GM12801 (cell line): ENCODE results near the gene MEAK7.

ENCODE experiments used
- TF ChIP-seq, protein P1 (sequence below): IDR thresholded peaks from one replicate; pipeline ENCODE4 v1.5.1; 2011; ENCODE audit warnings: control low read depth; ENCODE audit not compliant: insufficient read length; ENCODE audit errors: extremely low read depth

The MEAK7 gene

DNA sequence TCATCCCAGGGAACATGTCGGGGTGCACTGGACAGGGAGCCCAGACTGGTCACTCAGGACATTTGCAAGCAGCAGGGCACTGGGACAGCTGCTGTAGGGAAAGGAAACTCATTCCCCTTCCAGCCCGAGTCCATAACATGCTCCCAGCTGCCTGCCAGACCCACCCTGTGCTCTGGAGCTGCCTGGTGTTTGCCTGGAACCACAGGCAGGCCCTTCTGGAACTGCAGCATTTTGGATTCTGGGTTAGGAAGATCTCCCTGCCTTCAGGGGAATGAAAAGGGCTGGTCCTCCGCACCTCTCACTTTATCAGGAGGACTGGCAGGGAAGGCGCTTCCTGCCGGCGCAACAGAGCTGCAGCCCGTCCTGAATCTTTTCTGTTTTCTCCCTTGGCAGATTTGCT lies 41.2 kb downstream of the MEAK7 start:
- TF ChIP-seq, protein P1, sequence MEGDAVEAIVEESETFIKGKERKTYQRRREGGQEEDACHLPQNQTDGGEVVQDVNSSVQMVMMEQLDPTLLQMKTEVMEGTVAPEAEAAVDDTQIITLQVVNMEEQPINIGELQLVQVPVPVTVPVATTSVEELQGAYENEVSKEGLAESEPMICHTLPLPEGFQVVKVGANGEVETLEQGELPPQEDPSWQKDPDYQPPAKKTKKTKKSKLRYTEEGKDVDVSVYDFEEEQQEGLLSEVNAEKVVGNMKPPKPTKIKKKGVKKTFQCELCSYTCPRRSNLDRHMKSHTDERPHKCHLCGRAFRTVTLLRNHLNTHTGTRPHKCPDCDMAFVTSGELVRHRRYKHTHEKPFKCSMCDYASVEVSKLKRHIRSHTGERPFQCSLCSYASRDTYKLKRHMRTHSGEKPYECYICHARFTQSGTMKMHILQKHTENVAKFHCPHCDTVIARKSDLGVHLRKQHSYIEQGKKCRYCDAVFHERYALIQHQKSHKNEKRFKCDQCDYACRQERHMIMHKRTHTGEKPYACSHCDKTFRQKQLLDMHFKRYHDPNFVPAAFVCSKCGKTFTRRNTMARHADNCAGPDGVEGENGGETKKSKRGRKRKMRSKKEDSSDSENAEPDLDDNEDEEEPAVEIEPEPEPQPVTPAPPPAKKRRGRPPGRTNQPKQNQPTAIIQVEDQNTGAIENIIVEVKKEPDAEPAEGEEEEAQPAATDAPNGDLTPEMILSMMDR: no peak

DNA sequence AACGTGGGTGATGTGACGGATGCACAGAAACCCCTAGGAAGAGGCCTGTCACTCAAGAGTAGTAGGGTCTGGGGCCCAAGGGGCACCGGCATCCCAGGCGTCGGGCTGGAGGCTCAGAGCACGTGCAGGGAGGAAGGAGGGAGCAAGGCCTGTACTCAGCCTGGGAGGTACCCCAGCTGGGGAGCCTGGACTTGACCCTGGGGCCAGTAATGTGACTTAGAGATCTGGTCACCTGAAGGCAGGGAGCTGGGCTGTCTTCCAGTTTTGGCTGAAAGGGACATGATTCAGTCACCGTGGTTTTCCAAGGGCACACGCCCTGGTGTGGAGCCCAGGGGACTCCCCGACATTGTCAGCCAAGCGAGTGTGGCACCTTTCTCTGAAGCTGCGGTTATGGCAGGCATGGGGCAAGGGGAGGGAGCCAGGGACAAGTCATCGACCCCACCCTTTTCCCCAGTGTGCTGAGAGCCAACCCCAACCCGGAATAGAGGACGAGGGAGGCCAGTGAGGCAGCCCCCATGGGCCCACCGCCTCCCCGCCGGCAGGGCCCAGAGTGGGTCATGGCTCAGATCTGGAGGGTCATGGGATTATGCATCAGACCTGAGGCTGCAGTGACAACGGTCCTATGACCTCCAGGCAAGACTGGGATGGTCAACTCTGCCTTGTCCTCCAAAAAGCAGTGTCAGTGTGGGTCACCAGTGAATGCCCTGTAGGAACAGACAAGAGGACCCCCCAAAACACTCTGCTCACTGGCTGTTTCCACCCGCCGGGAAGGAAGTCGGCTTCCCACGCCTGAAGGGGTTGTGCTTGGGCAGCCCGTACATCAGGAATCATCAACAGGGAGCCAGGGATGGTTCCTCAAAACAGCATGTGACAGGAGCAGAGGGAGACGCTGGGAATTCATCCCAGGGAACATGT lies 41.9 kb downstream of the MEAK7 start:
- TF ChIP-seq, protein P1: no peak

DNA sequence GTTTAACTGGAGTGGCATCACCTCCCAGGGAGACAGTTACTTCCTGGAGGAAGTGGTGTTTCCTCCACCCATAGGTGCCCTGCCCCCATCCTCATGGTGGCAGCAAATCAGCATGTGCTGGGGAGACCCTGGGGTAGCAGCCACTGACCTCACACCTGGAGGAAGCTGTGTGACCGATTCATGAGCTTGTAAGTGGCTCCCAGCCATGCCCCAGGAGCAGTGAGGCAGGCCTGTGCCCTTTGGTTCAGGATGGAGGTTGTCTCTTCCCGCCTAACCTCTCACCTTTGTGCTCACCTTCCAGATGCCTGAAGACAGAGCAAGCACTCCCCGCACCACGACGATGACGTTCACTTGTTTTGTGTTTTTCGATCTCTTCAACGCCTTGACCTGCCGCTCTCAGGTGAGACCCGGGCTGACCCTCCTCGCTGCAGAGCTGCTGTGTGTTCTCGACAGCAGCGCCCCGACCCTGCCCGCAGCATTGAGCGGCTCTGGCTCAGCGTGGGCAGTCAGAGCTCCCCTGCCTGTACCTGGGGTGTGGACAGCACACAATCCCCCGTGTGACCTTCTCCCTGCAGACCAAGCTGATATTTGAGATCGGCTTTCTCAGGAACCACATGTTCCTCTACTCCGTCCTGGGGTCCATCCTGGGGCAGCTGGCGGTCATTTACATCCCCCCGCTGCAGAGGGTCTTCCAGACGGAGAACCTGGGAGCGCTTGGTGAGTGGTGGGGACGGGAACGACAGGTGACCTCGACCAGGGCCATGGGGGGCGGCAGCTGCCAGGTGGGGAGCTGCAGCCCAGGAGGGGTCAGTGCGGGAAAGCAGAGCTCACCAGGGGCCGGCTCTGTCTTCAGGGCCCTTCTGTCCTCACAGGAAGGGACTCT lies 42.8 kb downstream of the MEAK7 start:
- TF ChIP-seq, protein P1: no peak

- TF ChIP-seq, protein P1: no peak
These were observed 43.4 kb downstream of the MEAK7 start for GRCh38 chr16:84461029-84461412.

- TF ChIP-seq, protein P1: no peak
These were observed 43.9 kb downstream of the MEAK7 start for GRCh38 chr16:84460406-84461028.

- TF ChIP-seq, protein P1: no peak
These were observed 44.5 kb downstream of the MEAK7 start for GRCh38 chr16:84459941-84460405.

- TF ChIP-seq, protein P1: no peak
These were observed 44.9 kb downstream of the MEAK7 start for GRCh38 chr16:84459533-84459894.
